ENCODE results near the gene ZFYVE27.

Gene ZFYVE27

GRCh38 chr10:97771055-97771891, 34.3 kb downstream of the ZFYVE27 start:
- no peak for DNase-seq (ENCODE audit: low read depth)

GRCh38 chr10:97771913-97772823, 35.2 kb downstream of the ZFYVE27 start, which contains the start of gene SFRP5:
TSS of gene SFRP5 (minus strand) at chr10:97771999. CDS start at chr10:97771833, 166 bp downstream.
- no peak for DNase-seq (ENCODE audit: low read depth)

GRCh38 chr10:97773096-97773495, 36.2 kb downstream of the ZFYVE27 start:
- no peak for DNase-seq (ENCODE audit: low read depth)

GRCh38 chr10:97774811-97775294, 37.9 kb downstream of the ZFYVE27 start:
- no peak for DNase-seq (ENCODE audit: low read depth)

- no peak for DNase-seq (ENCODE audit: low read depth)
Measured at GRCh38 chr10:97777143-97777542, 40.2 kb downstream of the ZFYVE27 start.

- DNase-seq (ENCODE audit: low read depth): no peak
Measured at GRCh38 chr10:97778452-97779302, 41.7 kb downstream of the ZFYVE27 start.

GRCh38 chr10:97779492-97779891, 42.6 kb downstream of the ZFYVE27 start:
- no peak for DNase-seq (ENCODE audit: low read depth)

- no peak for DNase-seq (ENCODE audit: low read depth)
Measured at GRCh38 chr10:97779975-97780374, 43.0 kb downstream of the ZFYVE27 start.

- DNase-seq (ENCODE audit: low read depth): no peak
Measured at GRCh38 chr10:97780841-97781617, 44.1 kb downstream of the ZFYVE27 start.

- no peak for DNase-seq (ENCODE audit: low read depth)
Measured at GRCh38 chr10:97781618-97782331, 44.8 kb downstream of the ZFYVE27 start.

GRCh38 chr10:97782455-97783228, 45.7 kb downstream of the ZFYVE27 start:
- no peak for DNase-seq (ENCODE audit: low read depth)

GRCh38 chr10:97784200-97784810, 47.4 kb downstream of the ZFYVE27 start:
- DNase-seq (ENCODE audit: low read depth): no peak

- DNase-seq (ENCODE audit: low read depth): no peak
Measured at GRCh38 chr10:97785231-97785630, 48.3 kb downstream of the ZFYVE27 start.

- DNase-seq (ENCODE audit: low read depth): no peak
Measured at GRCh38 chr10:97785731-97786130, 48.8 kb downstream of the ZFYVE27 start.

- DNase-seq (ENCODE audit: low read depth): no peak
Measured at GRCh38 chr10:97788552-97789442, 51.9 kb downstream of the ZFYVE27 start.

- DNase-seq (ENCODE audit: low read depth): no peak
Measured at GRCh38 chr10:97789770-97790397, 53.0 kb downstream of the ZFYVE27 start.

All from HS-27A (cell line).